Adrenal gland (tissue), 12 donors: Measurements from ENCODE around the gene DDX47. TPM values are rescaled to one million over a fixed set of nuclear protein-coding genes. Genes with fewer than 3 reads are reported as not detected.

ENCODE experiments used
- DNase-seq, 7 donors: peaks; one replicate each; pipeline ENCODE4 v3.0.0-alpha.2; 2019 to 2020
- H3K27ac ChIP-seq, 5 donors: fragments of 200-600 bp; sonication (generic) in 4 of 5; 1 replicate in 3 of 5; 2 replicates in 2 of 5; pipeline versions ENCODE4 v1.5.1 to v1.8.0; 2016 to 2020; ENCODE audit warnings: mild to moderate bottlenecking in 1 of 5
- H3K27me3 ChIP-seq: fragments of 200-600 bp; 2 replicates; pipeline ENCODE4 v1.8.0; 2021
- H3K36me3 ChIP-seq, 2 donors: fragments of 200-600 bp; replicated peaks in 1 of 2; 1 replicate in 1 of 2; 2 replicates in 1 of 2; pipeline versions ENCODE4 v1.5.1 to v1.8.0; 2018 to 2022
- H3K4me1 ChIP-seq, 2 donors: fragments of 200-600 bp; replicated peaks in 1 of 2; 1 replicate in 1 of 2; 2 replicates in 1 of 2; pipeline versions ENCODE4 v1.5.1 to v1.8.0; 2018 to 2021
- H3K4me3 ChIP-seq, 4 donors: fragments of 200-600 bp; sonication (generic) in 3 of 4; one replicate each; pipeline ENCODE4 v1.5.1; 2016 to 2018
- H3K9me3 ChIP-seq, 3 donors: fragments of 200-600 bp; sonication (generic) in 1 of 3; replicated peaks in 1 of 3; 1 replicate in 2 of 3; 2 replicates in 1 of 3; pipeline versions ENCODE4 v1.5.1 to v1.8.0; 2016 to 2021
- CTCF ChIP-seq, 6 experiments: fragments of 450-650 bp in 4 of 6; fragments of 200-600 bp in 2 of 6; sonication (generic) in 1 of 6; IDR thresholded peaks; 1 replicate in 5 of 6; 2 replicates in 1 of 6; pipeline versions ENCODE4 v1.5.1 to v1.8.0; 2016 to 2021; ENCODE audit warnings: antibody characterized with exemption in 6 of 6, mild to moderate bottlenecking in 2 of 6, moderate library complexity in 1 of 6
- POLR2A ChIP-seq, 2 donors: fragments of 450-650 bp; IDR thresholded peaks; one replicate each; pipeline ENCODE4 v1.6.1; 2017; ENCODE audit warnings: antibody characterized with exemption in 2 of 2, mild to moderate bottlenecking in 2 of 2, moderate library complexity in 1 of 2
- WGBS, 4 donors: extraction: QIAGEN DNeasy Blood & Tissue Kit in 2 of 4; methylation state at CpG; one replicate each; pipeline versions ENCODE4 v1.1.5 to v1.1.7; 2013 to 2017; 5-methylcytosine and 5-hydroxymethylcytosine counted together
- intact Hi-C, 2 donors: fragments of 100-400 bp; cut with DNase I; formaldehyde crosslinking; loops; one replicate each; pipeline versions ENCODE4 v1.14.1 to v1.15.0; 2022 to 2023
- polyA plus RNA-seq, 3 donors: library from polyadenylated mRNA; stranded (reverse); fragments of 200-250 nt in 2 of 3; fragments of 350-450 nt in 1 of 3; fragmentation: Illumina TruSeq in 1 of 3; extraction: RNeasy Lipid Tissue Mini Kit (QIAGEN cat#74804) in 1 of 3; gene quantifications; one replicate each; pipeline ENCODE4 v1.2.3, GENCODE V29; 2013 to 2014
- total RNA-seq, 9 donors: library from RNA; depleted of rRNA in 4 of 9; stranded (reverse); fragments of >200 nt in 4 of 9; fragments of 120-200 nt in 1 of 9; fragmentation: NEBNext Ultra II Directional in 1 of 9; extraction: Animal tissue kit (Norgen Biotek cat#: 25700) in 1 of 9; gene quantifications; one replicate each; pipeline versions ENCODE4 v1.1.0 to v1.2.4, GENCODE V29; 2013 to 2023
- donor health status: healthy with polysubstance abuse.
- donor health status: Bipolar disorder and iron deficiency.
- donor health status: DM: yes; HTN: yes; CAD: no.
- donor health status: DM: no; HTN: no; CAD: no.
- donor health status: DM: no; HTN: no; CAD: no.
- donor health status: DM: yes; HTN: yes; CAD: no.

DDX47 gene
- total and polyA plus RNA-seq, 12 donors, result 28.8 to 77.3 (median 44.7) TPM

- WGBS, 4 donors, result 59 to 92% (median 78%) methylated on average over 3 of the region's 3 CpGs
- H3K4me3 ChIP-seq, result no peak overlapping the region
- DNase-seq, result no peak
- no peaks in the 10 kb centered on the region for H3K36me3 ChIP-seq
- no peak overlapping the region for H3K27ac ChIP-seq
- intact Hi-C loops, result no loop called here
- H3K4me1 ChIP-seq, result no peaks in the 10 kb centered on the region
- peaks cover 0 to 7% (median 0%) of the 10 kb centered on the region in 3 donors for H3K9me3 ChIP-seq
- TF ChIP-seq POLR2A (IDR thresholded peaks at IDR 0.05) (no peak), CTCF (IDR thresholded peaks at IDR 0.05) (no peak)
- no peaks in the 10 kb centered on the region for H3K27me3 ChIP-seq
Measured at GRCh38 chr12:12774791-12775190, 38.4 kb upstream of the DDX47 start.

- H3K9me3 ChIP-seq, result no peaks in the 10 kb centered on the region
- WGBS, 4 donors, result 70 to 77% (median 72%) methylated on average over 5 of the region's 5 CpGs
- no peaks in the 10 kb centered on the region for H3K36me3 ChIP-seq
- TF ChIP-seq CTCF (IDR thresholded peaks at IDR 0.05) (no peak), POLR2A (IDR thresholded peaks at IDR 0.05) (no peak)
- no peak overlapping the region for H3K27ac ChIP-seq
- no peaks in the 10 kb centered on the region for H3K4me1 ChIP-seq
- intact Hi-C loops, result no loop called here
- H3K27me3 ChIP-seq, result no peaks in the 10 kb centered on the region
- no peak for DNase-seq
- H3K4me3 ChIP-seq, result no peak overlapping the region
Measured at GRCh38 chr12:12776261-12776660, 36.9 kb upstream of the DDX47 start.

- no peaks in the 10 kb centered on the region for H3K9me3 ChIP-seq
- H3K36me3 ChIP-seq, result no peaks in the 10 kb centered on the region
- H3K4me1 ChIP-seq, result no peaks in the 10 kb centered on the region
- TF ChIP-seq POLR2A (IDR thresholded peaks at IDR 0.05) (no peak), CTCF (IDR thresholded peaks at IDR 0.05) (no peak)
- no peak overlapping the region for H3K27ac ChIP-seq
- intact Hi-C loops, result no loop called here
- WGBS, 4 donors, result 79 to 86% (median 82%) methylated on average over 3 of the region's 3 CpGs
- DNase-seq, result no peak
- H3K4me3 ChIP-seq, result no peak overlapping the region
- no peaks in the 10 kb centered on the region for H3K27me3 ChIP-seq
Measured at GRCh38 chr12:12777092-12777491, 36.1 kb upstream of the DDX47 start.

GRCh38 chr12:12779007-12779406 is 34.1 kb upstream of the DDX47 start:
- no peaks in the 10 kb centered on the region for H3K36me3 ChIP-seq
- TF ChIP-seq POLR2A (IDR thresholded peaks at IDR 0.05) (no peak), CTCF (IDR thresholded peaks at IDR 0.05) (no peak)
- no peaks in the 10 kb centered on the region for H3K4me1 ChIP-seq
- WGBS, 4 donors, result 92 to 98% (median 95%) methylated on average over 2 of the region's 2 CpGs
- H3K27ac ChIP-seq, result no peak overlapping the region
- no peak overlapping the region for H3K4me3 ChIP-seq
- intact Hi-C loops, result no loop called here
- H3K27me3 ChIP-seq, result no peaks in the 10 kb centered on the region
- DNase-seq, result no peak
- no peaks in the 10 kb centered on the region for H3K9me3 ChIP-seq
